GM18870 (cell line): ENCODE results near the gene ZNF609.
"Not testable (repeated sequence)": the region's sequence is repeated elsewhere in the genome, so short reads cannot be mapped to it uniquely, and the experiment has no call there.

Experiments
- ATAC-seq: cut with Tn5 transposase; IDR thresholded peaks from one replicate; pipeline ENCODE4 v1.9.1; 2021; ENCODE audit warnings: moderate library complexity; ENCODE audit not compliant: unreplicated experiment

Gene ZNF609

GRCh38 chr15:64574301-64575017 lies 114.1 kb downstream of the ZNF609 start:
- ATAC-seq = no peak

- ATAC-seq = no peak
Observed at GRCh38 chr15:64580696-64581407, 120.5 kb downstream of the ZNF609 start.

DNA sequence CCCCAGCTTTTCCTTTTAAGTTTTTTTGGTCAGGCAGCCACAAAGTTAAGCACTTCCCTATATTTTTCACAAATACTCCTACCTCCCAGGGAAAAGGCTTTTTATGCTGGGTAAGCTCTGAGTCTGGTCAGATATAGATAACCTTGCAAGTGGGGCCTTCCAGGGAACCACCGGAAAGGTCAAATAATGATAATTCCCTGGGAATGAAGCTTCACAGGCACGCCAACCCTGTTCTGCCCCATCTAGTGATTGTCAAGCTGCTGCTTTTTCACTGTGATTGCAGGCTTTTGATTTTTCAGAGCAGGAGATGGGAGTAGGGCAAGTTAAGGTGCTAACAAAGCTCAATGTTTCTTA lies 121.0 kb downstream of the ZNF609 start:
- ATAC-seq = no peak

DNA sequence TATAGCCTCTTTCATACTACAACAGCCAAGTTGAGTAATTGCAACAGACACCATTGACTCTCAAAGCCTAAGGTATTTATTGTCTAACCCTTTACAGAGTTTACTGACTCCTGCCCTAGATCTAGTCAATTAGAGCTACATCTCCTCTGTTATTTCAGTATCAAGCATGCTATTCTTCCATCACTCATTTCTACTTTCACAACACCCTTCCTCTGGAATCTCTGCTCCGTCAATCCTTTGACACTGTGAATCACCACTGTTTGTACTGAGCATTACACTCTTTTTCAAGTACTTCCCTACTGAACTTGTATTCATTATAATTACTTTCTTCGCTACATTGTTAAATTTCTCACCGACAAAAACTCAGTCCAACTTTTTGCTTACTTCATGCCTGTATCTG lies 121.8 kb downstream of the ZNF609 start:
- no peak for ATAC-seq

DNA sequence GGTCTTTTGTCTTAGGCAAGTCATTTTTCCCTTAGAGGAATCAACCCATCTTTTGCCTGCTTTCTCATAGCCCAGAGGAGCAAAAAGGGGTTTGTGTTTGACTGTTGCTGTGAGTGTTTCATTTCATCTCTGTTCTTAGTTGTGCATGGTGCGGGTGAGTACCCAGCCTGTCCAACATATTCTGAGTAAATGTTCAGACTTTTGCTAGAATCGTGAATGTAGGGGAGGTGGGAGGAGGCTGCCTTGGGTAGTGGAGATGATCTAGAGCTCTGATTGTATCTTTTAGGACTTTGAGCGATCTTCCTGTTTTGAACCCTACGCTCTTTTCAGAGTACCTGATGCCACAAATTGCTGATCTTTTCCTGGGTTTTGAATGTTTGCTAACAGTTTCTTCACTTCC lies 123.1 kb downstream of the ZNF609 start:
- ATAC-seq = no peak

DNA sequence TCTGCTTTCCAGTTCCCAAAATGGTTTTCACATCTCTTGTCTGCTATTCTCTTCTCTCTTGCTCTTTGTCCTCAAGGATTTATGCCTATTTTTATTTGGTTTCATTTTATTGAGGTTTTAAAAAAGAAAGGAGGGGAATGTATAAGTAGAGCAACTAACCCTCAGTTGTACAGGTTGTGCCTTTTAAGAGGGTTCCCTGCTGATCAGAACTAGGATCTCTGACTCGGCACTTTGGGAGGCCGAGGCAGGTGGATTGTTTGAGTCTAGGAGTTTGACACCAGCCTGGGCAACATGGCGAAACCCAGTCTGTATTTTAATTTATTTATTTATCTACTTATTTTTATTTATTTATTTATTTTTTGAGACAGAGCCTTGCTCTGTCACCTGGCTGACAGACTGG lies 123.6 kb downstream of the ZNF609 start:
- ATAC-seq = no peak

DNA sequence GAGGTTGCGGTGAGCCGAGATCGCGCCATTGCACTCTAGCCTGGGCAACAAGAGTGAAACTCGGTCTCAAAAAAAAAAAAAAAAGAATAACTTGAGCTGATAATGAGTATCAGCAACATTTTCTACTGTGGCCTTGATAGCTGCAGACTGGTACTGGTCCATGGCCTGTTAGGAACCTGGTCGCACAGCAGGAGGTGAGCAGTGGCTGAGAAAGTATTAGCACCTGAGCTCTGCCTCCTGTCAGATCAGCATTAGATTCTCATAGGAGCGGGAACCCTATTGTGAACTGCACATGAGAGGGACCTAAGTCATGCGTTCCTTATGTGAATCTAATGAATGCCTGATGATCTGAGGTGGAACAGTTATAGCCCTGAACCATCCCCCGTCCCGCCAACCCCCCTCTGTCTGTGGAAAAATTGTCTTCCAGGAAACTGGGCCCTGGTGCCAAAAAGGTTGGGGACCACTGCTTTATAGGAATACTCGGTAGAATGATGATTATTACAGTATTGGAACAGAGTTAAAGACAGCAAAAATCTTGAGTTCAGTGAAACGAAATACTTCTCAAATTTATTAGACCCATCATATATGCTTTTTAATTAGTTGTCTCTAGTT lies 126.0 kb downstream of the ZNF609 start:
- no peak for ATAC-seq

DNA sequence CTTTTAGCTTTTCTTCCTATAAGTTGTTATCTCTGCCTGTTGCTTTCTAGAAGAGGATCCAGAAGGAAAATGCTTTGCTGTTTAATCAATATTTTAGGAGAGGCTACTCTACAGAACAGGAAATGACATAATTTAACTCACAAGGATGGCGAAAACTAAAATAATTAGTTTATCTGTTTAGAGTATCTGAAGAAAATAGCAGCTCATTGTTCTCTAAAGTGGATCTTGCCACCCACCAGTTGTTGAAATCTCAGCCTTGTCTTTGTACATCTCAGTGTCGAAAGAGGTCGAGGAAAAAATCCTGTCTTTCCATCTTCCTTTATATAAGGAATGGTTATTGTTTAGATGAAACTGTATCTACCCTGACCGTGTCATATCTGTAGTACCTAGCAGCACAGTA lies 126.6 kb downstream of the ZNF609 start:
- ATAC-seq = no peak

DNA sequence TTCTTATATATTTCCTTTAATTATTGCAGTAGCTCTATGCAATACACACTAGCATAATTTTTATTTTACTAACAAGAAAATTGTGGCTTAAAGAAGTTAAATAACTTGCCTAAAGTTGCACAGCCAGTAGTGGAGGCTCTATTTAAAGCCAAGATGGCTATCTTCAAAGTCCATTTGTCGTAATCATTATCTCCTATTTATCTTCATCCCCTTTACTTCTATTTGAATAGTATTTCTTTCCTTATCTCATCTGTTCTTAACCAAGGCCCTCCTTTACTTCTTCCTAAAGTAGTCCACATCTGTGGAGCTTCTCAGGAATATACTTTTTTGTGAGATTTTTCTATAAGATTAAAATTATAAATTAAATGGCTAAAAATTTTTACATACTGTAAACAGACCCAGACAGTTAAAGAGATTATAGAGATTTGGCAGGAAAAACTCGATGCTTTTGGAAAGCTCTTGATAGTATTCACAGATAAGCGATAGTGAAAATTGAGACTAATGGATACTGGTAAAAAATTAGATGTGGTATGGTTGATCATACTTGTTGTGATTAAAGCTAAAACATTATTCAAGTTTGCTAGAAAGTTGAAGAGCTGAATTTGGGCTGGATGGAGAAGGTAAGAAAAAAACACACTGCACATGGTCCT lies 129.2 kb downstream of the ZNF609 start:
- ATAC-seq = no peak

GRCh38 chr15:64592845-64593244 lies 132.5 kb downstream of the ZNF609 start:
- not testable (repeated sequence) for ATAC-seq

DNA sequence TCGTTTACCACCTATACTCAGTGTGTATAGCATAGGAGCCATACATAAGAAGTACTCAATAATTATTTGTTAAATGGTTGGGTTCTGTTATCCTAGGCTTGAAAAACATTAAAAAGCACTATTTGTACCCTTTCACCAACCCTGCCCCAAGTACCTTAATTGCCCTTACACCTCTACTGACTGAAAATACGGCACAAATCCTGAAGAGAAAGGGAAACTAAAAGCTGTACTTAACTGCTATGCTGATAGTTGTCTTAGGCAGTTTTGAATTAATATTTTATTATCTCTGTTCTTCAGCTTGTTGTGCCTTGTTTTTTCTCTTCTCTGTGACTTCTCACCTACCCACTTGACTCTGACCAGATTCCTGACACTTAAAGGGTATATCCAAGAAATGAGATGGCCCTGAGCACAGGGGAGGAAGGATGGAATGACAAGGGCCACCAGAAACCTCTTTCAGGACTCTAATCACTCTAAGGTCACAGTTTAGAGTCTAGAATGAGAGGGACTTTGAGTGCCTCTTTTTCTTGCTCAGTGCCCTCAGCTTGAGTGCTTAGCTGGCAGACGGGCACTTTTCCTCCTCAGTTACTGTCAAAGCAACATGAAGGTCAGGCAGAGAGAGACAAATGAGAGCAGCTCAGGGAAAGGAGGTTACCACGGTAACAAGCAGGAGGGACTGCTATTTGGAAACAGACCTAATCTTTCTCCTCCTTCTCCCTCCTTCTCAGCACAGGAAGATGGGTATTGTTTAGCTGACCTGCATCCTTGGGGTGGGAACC lies 136.5 kb downstream of the ZNF609 start:
- ATAC-seq = peak; percentile 46

DNA sequence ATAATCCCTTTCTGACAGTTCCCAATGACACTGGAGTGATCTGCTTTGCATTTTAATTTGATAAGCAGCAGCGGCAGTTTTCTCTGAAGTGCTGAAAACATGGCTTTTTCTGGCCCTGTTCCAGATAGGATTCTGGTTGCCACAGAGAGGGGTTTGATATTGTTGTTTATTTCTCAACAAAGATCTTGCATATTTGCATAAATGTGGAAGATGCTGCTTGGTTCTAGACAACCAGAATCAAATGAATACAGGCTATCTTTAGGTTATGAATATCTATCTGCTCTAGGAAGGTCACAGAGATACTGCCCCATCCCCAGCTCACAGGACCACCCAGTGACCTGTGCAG lies 137.1 kb downstream of the ZNF609 start:
- no peak for ATAC-seq

DNA sequence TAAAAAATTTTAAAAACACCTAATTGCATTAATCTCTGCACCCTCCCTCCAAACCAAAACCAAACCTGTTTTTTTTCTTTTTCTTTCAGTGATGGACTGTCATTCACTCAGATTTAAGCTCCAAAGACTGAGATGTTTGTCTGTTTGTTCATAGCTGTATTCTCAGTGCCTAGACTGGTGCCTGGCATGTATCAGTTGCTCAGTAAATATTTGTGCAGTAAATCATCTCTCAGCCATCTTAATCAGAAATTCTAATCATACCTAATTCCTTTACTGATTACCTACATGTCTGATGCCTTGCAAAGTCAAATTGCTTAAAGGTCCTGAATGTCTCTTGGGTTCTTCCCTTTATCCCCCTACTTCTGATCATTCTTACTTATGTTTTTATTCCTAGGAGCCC lies 138.8 kb downstream of the ZNF609 start:
- no peak for ATAC-seq

- ATAC-seq = no peak
Observed at GRCh38 chr15:64599716-64600115, 139.3 kb downstream of the ZNF609 start.

- no peak for ATAC-seq
Observed at GRCh38 chr15:64600794-64601193, 140.4 kb downstream of the ZNF609 start.

GRCh38 chr15:64604319-64604718 lies 143.9 kb downstream of the ZNF609 start:
- no peak for ATAC-seq

GRCh38 chr15:64607416-64607815 lies 147.0 kb downstream of the ZNF609 start:
- not testable (repeated sequence) for ATAC-seq

GRCh38 chr15:64610257-64610919 lies 150.0 kb downstream of the ZNF609 start:
- ATAC-seq = no peak

- ATAC-seq = no peak
Observed at GRCh38 chr15:64611085-64611725, 150.8 kb downstream of the ZNF609 start.

DNA sequence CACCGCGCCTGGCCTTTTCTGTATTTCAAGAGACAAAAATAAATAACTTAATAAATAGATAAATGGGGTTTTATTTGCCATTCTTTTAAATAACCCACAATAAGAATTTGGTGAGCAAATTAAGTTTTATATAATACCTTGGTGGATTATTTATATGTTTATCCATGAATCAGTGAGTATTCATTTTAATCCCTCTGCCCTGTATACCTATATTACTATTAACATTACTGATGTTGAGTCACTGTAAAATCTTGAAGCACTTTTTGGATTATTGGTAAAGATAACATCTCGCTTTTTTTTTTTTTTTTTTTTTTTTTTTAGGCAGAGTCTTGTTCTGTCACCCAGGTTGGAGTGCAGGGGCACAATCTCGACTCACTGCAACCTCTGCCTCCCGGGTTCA lies 154.1 kb downstream of the ZNF609 start:
- no peak for ATAC-seq
